K562 (cell line): ENCODE results near the gene DRC3. TPM values are rescaled to one million over a fixed set of nuclear protein-coding genes. Genes with fewer than 3 reads are reported as not detected.

Source experiments
- ARID4B ChIP-seq: sonication (generic); formaldehyde crosslinking; IDR thresholded peaks from 2 replicates; pipeline ENCODE4 v1.8.0; 2022; ENCODE audit warnings: mild to moderate bottlenecking, missing genetic modification reagents
- CC2D1A ChIP-seq: fragments of 450-650 bp; IDR thresholded peaks from 2 replicates; pipeline ENCODE4 v1.6.1; 2017; ENCODE audit warnings: mild to moderate bottlenecking
- CXXC5 ChIP-seq: fragments of 250-450 bp; sonication (Bioruptor Pico); IDR thresholded peaks from 2 replicates; pipeline ENCODE4 v1.8.0; 2022; ENCODE audit warnings: inconsistent platforms, mild to moderate bottlenecking, moderate library complexity
- ERF ChIP-seq: fragments of 450-650 bp; formaldehyde crosslinking; IDR thresholded peaks from 2 replicates; pipeline ENCODE4 v1.4.0; 2020; ENCODE audit warnings: mild to moderate bottlenecking, mixed read lengths
- GMEB1 ChIP-seq: fragments of 250-450 bp; sonication (Bioruptor Pico); IDR thresholded peaks from 2 replicates; pipeline ENCODE4 v1.4.0; 2020; ENCODE audit warnings: mild to moderate bottlenecking
- HDGF ChIP-seq: fragments of 450-650 bp; IDR thresholded peaks from 2 replicates; pipeline ENCODE4 v1.6.1; 2016
- KAT7 ChIP-seq: sonication (generic); formaldehyde crosslinking; IDR thresholded peaks from 2 replicates; pipeline ENCODE4 v1.8.0; 2022; ENCODE audit warnings: missing genetic modification reagents, mild to moderate bottlenecking, borderline replicate concordance
- KDM2B ChIP-seq: fragments of 250-450 bp; sonication (Bioruptor Pico); IDR thresholded peaks from 2 replicates; pipeline ENCODE4 v1.8.0; 2021; ENCODE audit warnings: mild to moderate bottlenecking, moderate library complexity
- MLX ChIP-seq, 2 experiments: fragments of 450-650 bp in 1 of 2; sonication (generic) in 1 of 2; formaldehyde crosslinking; conservative IDR thresholded peaks; 2 replicates each; pipeline versions ENCODE4 v1.4.0 to v1.8.1; 2020 to 2022; ENCODE audit warnings: mild to moderate bottlenecking in 1 of 2, missing genetic modification reagents in 1 of 2
- NFXL1 ChIP-seq: fragments of 450-650 bp; formaldehyde crosslinking; IDR thresholded peaks from 2 replicates; pipeline ENCODE4 v1.4.0; 2021; ENCODE audit warnings: mild to moderate bottlenecking
- PBX2 ChIP-seq, 2 experiments: IDR thresholded peaks in 1 of 2; conservative IDR thresholded peaks in 1 of 2; 2 replicates each; pipeline ENCODE4 v1.6.1; 2016; ENCODE audit warnings: low read depth in 2 of 2, mild to moderate bottlenecking in 1 of 2, missing compliant biosample characterization in 1 of 2, missing genetic modification characterization in 1 of 2, moderate library complexity in 1 of 2
- SREBF2 ChIP-seq: sonication (generic); formaldehyde crosslinking; IDR thresholded peaks from 2 replicates; pipeline ENCODE4 v1.4.0; 2020; ENCODE audit warnings: mild to moderate bottlenecking, missing genetic modification reagents
- ZBED1 ChIP-seq: IDR thresholded peaks from 2 replicates; pipeline ENCODE4 v1.6.1; 2014
- ZBTB9 ChIP-seq: fragments of 450-650 bp; formaldehyde crosslinking; IDR thresholded peaks from 2 replicates; pipeline ENCODE4 v1.4.0; 2020; ENCODE audit warnings: mild to moderate bottlenecking, moderate library complexity
- ZFPM2 ChIP-seq: fragments of 250-450 bp; sonication (Bioruptor Pico); IDR thresholded peaks from 2 replicates; pipeline ENCODE4 v1.5.1; 2022; ENCODE audit warnings: mild to moderate bottlenecking
- ZNF324 ChIP-seq: fragments of 250-450 bp; sonication (Bioruptor Pico); IDR thresholded peaks from 2 replicates; pipeline ENCODE4 v1.4.0; 2020; ENCODE audit warnings: mild to moderate bottlenecking
- ZNF785 ChIP-seq: fragments of 250-450 bp; sonication (Bioruptor Pico); IDR thresholded peaks from 2 replicates; pipeline ENCODE4 v1.4.0; 2020; ENCODE audit warnings: mild to moderate bottlenecking
- polyA plus RNA-seq, 8 experiments: library from polyadenylated mRNA; depleted of rRNA in 4 of 8; stranded (reverse) in 5 of 8; unstranded in 3 of 8; fragments of >200 nt; fragmentation: Nextera tagmentation in 2 of 8; fragmentation: Illumina TruSeq in 1 of 8; extraction: Ambion mirVana in 2 of 8; extraction: Trizol in 1 of 8; gene quantifications; 2 replicates each; pipeline versions ENCODE4 v1.2.1 to v1.2.3, GENCODE V29; 2011 to 2014; ENCODE audit warnings: inconsistent platforms in 1 of 8, missing spikeins in 1 of 8
- total RNA-seq, 7 experiments: library from RNA; depleted of rRNA in 6 of 7; stranded (reverse); fragments of >200 nt in 6 of 7; fragmentation: Illumina TruSeq in 2 of 7; extraction: Trizol in 2 of 7; gene quantifications; 2 replicates each; pipeline versions ENCODE4 v1.2.1 to v1.2.3, GENCODE V29; 2011 to 2021; ENCODE audit warnings: low replicate concordance in 1 of 7

DRC3 gene
- total and polyA plus RNA-seq, 9 of the 15 experiments (the other 6 are each of a cell fraction or from before 2014, with no cell fraction given), result 0.10 to 0.84 (median 0.30) TPM; not detected in 3

GRCh38 chr17:17972126-17972951 is at the start of gene DRC3, which contains the start of gene TOM1L2 (continued):
- TF ChIP-seq KAT7 (CRISPR knock-in tag) (no peak), PBX2 (CRISPR knock-in tag; IDR thresholded peaks at IDR 0.05; ENCODE audit: low read depth) (peak; percentile 91), PBX2 (tag; conservative IDR thresholded peaks at IDR 0.05; ENCODE audit: low read depth) (peak; percentile 100), GMEB1 (CRISPR knock-in tag) (no peak), MLX (CRISPR knock-in tag; conservative IDR thresholded peaks at IDR 0.05) (no peak), ZBED1 (no peak), ZFPM2 (CRISPR knock-in tag) (no peak), HDGF (no peak), ZNF785 (CRISPR knock-in tag) (no peak), ZNF324 (CRISPR knock-in tag) (no peak), ZBTB9 (CRISPR knock-in tag) (no peak; the same call in 1 of the 2 replicates), NFXL1 (no peak), ERF (no peak), CC2D1A (no peak), KDM2B (0 out of 2 replicates have a peak, but pooled peaks have one; percentile 22), SREBF2 (CRISPR knock-in tag) (no peak), CXXC5 (CRISPR knock-in tag) (peak; percentile 71; the same call in 1 of the 2 replicates), ARID4B (CRISPR knock-in tag) (peak; percentile 68)
